ENCODE results near the gene GLDN.

The GLDN gene

GRCh38 chr15:51387699-51388041 is 46.2 kb downstream of the GLDN start:
- Histone ChIP-seq H3K36me3 (ENCODE audit: control insufficient read depth, insufficient read depth, low read length) (no peaks in the 10 kb centered on the region), H3K27me3 (replicated peaks; ENCODE audit: control insufficient read depth, insufficient read depth, low read length) (peaks cover 2% of the 10 kb centered on the region), H3K4me3 (replicated peaks; ENCODE audit: low read depth, low read length) (no peak overlapping the region)
- no peak for DNase-seq (ENCODE audit: extremely low read depth, insufficient read length)
- no peak for TF ChIP-seq CTCF (IDR thresholded peaks at IDR 0.05; ENCODE audit: insufficient read depth, low read length, poor library complexity, severe bottlenecking)

GRCh38 chr15:51388726-51389125 is 47.3 kb downstream of the GLDN start:
- H3K27me3 ChIP-seq (replicated peaks; ENCODE audit: control insufficient read depth, insufficient read depth, low read length) = peaks cover 2% of the 10 kb centered on the region
- no peak overlapping the region for H3K4me3 ChIP-seq (replicated peaks; ENCODE audit: low read depth, low read length)
- H3K36me3 ChIP-seq (ENCODE audit: control insufficient read depth, insufficient read depth, low read length) = no peaks in the 10 kb centered on the region
- no peak for TF ChIP-seq CTCF (IDR thresholded peaks at IDR 0.05; ENCODE audit: insufficient read depth, low read length, poor library complexity, severe bottlenecking)
- DNase-seq (ENCODE audit: extremely low read depth, insufficient read length) = no peak

- no peak for TF ChIP-seq CTCF (IDR thresholded peaks at IDR 0.05; ENCODE audit: insufficient read depth, low read length, poor library complexity, severe bottlenecking)
- DNase-seq (ENCODE audit: extremely low read depth, insufficient read length) = no peak
- no peaks in the 10 kb centered on the region for H3K36me3 ChIP-seq (ENCODE audit: control insufficient read depth, insufficient read depth, low read length)
- no peak overlapping the region for H3K4me3 ChIP-seq (replicated peaks; ENCODE audit: low read depth, low read length)
- peaks cover 2% of the 10 kb centered on the region for H3K27me3 ChIP-seq (replicated peaks; ENCODE audit: control insufficient read depth, insufficient read depth, low read length)
These were observed 48.9 kb downstream of the GLDN start for GRCh38 chr15:51390241-51390965.

GRCh38 chr15:51390966-51391422 is 49.5 kb downstream of the GLDN start:
- TF ChIP-seq CTCF (IDR thresholded peaks at IDR 0.05; ENCODE audit: insufficient read depth, low read length, poor library complexity, severe bottlenecking) = no peak
- Histone ChIP-seq H3K4me3 (replicated peaks; ENCODE audit: low read depth, low read length) (no peak overlapping the region), H3K27me3 (replicated peaks; ENCODE audit: control insufficient read depth, insufficient read depth, low read length) (no peaks in the 10 kb centered on the region), H3K36me3 (ENCODE audit: control insufficient read depth, insufficient read depth, low read length) (no peaks in the 10 kb centered on the region)
- DNase-seq (ENCODE audit: extremely low read depth, insufficient read length) = no peak

DNA sequence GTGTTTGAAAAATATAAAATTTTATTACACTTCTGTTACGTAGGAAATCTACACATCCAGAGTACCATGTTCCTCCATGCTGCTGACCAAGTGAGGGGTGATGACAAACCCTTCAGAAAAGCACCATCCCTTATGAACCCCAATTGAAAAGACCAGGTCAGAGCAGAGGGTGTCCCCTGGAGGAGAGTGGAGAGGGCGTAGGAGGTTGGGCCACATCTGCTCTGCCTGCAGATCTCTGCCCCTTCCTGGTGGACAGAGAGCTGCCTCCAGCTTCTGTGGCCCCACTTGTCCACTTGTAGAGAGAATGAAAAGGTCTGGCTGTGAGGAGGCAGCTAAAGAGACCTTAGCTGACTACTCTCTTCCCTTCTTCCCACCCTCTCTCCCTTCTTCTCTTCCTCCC is 55.5 kb downstream of the GLDN start:
- H3K4me3 ChIP-seq (replicated peaks; ENCODE audit: low read depth, low read length) = no peak overlapping the region
- TF ChIP-seq CTCF (IDR thresholded peaks at IDR 0.05; ENCODE audit: insufficient read depth, low read length, poor library complexity, severe bottlenecking) = no peak
- no peaks in the 10 kb centered on the region for H3K36me3 ChIP-seq (ENCODE audit: control insufficient read depth, insufficient read depth, low read length)
- H3K27me3 ChIP-seq (replicated peaks; ENCODE audit: control insufficient read depth, insufficient read depth, low read length) = peaks cover 2% of the 10 kb centered on the region
- no peak for DNase-seq (ENCODE audit: extremely low read depth, insufficient read length)

- no peak overlapping the region for H3K4me3 ChIP-seq (replicated peaks; ENCODE audit: low read depth, low read length)
- TF ChIP-seq CTCF (IDR thresholded peaks at IDR 0.05; ENCODE audit: insufficient read depth, low read length, poor library complexity, severe bottlenecking) = no peak
- no peak for DNase-seq (ENCODE audit: extremely low read depth, insufficient read length)
- peaks cover 2% of the 10 kb centered on the region for H3K27me3 ChIP-seq (replicated peaks; ENCODE audit: control insufficient read depth, insufficient read depth, low read length)
- no peaks in the 10 kb centered on the region for H3K36me3 ChIP-seq (ENCODE audit: control insufficient read depth, insufficient read depth, low read length)
These were observed 57.2 kb downstream of the GLDN start for GRCh38 chr15:51398626-51399025.
